ENCODE measurements around the gene OSBPL6.

Gene OSBPL6

GRCh38 chr2:178425255-178425827, 231.0 kb downstream of the OSBPL6 start:
- in situ Hi-C loops (cut with HindIII; ENCODE audit: low sequenced_read_pairs), result no loop called here
- DNase-seq (ENCODE audit: low read depth, low spot score), result no peak
- no peak overlapping the region for H3K4me3 ChIP-seq (ENCODE audit: low read depth, low read length)
- no peak for TF ChIP-seq CTCF (IDR thresholded peaks at IDR 0.05; ENCODE audit: low read depth, low read length)

- no peak overlapping the region for H3K4me3 ChIP-seq (ENCODE audit: low read depth, low read length)
- peak; percentile 27 for DNase-seq (ENCODE audit: low read depth, low spot score)
- in situ Hi-C loops (cut with HindIII; ENCODE audit: low sequenced_read_pairs), result no loop called here
- no peak for TF ChIP-seq CTCF (IDR thresholded peaks at IDR 0.05; ENCODE audit: low read depth, low read length)
These were observed 232.1 kb downstream of the OSBPL6 start for GRCh38 chr2:178426388-178426787.

GRCh38 chr2:178427458-178427857, 233.1 kb downstream of the OSBPL6 start:
- DNase-seq (ENCODE audit: low read depth, low spot score), result no peak
- in situ Hi-C loops (cut with HindIII; ENCODE audit: low sequenced_read_pairs), result no loop called here
- no peak for TF ChIP-seq CTCF (IDR thresholded peaks at IDR 0.05; ENCODE audit: low read depth, low read length)
- H3K4me3 ChIP-seq (ENCODE audit: low read depth, low read length), result no peak overlapping the region

- no peak overlapping the region for H3K4me3 ChIP-seq (ENCODE audit: low read depth, low read length)
- in situ Hi-C loops (cut with HindIII; ENCODE audit: low sequenced_read_pairs), result no loop called here
- TF ChIP-seq CTCF (IDR thresholded peaks at IDR 0.05; ENCODE audit: low read depth, low read length), result no peak
- no peak for DNase-seq (ENCODE audit: low read depth, low spot score)
These were observed 234.1 kb downstream of the OSBPL6 start for GRCh38 chr2:178428396-178428806.

GRCh38 chr2:178429336-178429735, 235.0 kb downstream of the OSBPL6 start:
- no peak for TF ChIP-seq CTCF (IDR thresholded peaks at IDR 0.05; ENCODE audit: low read depth, low read length)
- in situ Hi-C loops (cut with HindIII; ENCODE audit: low sequenced_read_pairs), result no loop called here
- DNase-seq (ENCODE audit: low read depth, low spot score), result no peak
- no peak overlapping the region for H3K4me3 ChIP-seq (ENCODE audit: low read depth, low read length)

GRCh38 chr2:178436662-178437061, 242.3 kb downstream of the OSBPL6 start:
- in situ Hi-C loops (cut with HindIII; ENCODE audit: low sequenced_read_pairs), result no loop called here
- TF ChIP-seq CTCF (IDR thresholded peaks at IDR 0.05; ENCODE audit: low read depth, low read length), result no peak
- DNase-seq (ENCODE audit: low read depth, low spot score), result no peak
- no peak overlapping the region for H3K4me3 ChIP-seq (ENCODE audit: low read depth, low read length)

GRCh38 chr2:178441426-178441825, 247.1 kb downstream of the OSBPL6 start:
- in situ Hi-C loops (cut with HindIII; ENCODE audit: low sequenced_read_pairs), result no loop called here
- H3K4me3 ChIP-seq (ENCODE audit: low read depth, low read length), result no peak overlapping the region
- no peak for DNase-seq (ENCODE audit: low read depth, low spot score)
- no peak for TF ChIP-seq CTCF (IDR thresholded peaks at IDR 0.05; ENCODE audit: low read depth, low read length)
